ENCODE data around the gene GPX4.
A peak's percentile ranks its signal among the peaks of the same experiment; 100 is the strongest.

Gene GPX4

DNA sequence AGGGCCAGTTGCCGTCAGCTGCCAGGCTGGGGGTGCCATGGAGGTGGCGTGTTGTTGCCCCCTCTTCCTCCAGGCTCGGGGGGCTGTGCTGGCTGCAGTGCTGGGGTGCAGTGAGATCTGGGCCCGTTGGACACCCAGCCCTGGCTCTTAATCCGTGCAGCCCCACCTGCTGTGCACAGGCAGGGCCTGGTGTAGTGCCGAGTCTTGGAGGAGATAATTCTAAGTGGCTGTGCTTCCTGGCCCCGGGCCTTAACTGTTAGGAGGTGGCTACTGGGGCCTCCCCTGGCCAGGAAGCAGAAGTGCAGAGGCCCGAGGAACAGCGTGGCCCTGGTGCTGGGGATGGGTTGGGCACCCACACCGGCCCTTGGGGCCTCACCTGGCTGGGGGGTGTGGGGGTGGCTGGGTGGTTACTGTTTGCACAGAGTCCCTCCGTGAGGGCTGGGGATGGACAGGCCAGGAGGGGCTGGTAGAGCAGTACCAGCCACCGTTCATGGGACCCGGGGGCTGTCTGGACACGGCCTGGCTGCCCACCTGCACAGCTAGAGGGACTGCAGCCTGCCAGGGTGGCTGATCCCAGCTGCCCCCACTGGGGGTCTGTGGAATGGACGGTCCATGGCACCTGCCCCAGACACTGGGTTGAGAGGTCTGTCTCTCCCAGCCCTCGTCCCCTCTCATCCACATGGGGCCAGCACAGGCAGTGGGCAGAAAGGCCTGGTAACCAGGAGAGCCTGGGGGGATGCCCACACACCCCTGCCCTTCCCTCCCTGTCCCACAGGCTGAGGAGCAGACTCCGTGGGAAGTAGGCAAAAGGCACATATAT is 3.3 kb downstream of the GPX4 start:
- TF ChIP-seq, protein P1, sequence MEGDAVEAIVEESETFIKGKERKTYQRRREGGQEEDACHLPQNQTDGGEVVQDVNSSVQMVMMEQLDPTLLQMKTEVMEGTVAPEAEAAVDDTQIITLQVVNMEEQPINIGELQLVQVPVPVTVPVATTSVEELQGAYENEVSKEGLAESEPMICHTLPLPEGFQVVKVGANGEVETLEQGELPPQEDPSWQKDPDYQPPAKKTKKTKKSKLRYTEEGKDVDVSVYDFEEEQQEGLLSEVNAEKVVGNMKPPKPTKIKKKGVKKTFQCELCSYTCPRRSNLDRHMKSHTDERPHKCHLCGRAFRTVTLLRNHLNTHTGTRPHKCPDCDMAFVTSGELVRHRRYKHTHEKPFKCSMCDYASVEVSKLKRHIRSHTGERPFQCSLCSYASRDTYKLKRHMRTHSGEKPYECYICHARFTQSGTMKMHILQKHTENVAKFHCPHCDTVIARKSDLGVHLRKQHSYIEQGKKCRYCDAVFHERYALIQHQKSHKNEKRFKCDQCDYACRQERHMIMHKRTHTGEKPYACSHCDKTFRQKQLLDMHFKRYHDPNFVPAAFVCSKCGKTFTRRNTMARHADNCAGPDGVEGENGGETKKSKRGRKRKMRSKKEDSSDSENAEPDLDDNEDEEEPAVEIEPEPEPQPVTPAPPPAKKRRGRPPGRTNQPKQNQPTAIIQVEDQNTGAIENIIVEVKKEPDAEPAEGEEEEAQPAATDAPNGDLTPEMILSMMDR (IDR thresholded peaks at IDR 0.05): no peak
- DNase-seq (ENCODE audit: low spot score): no peak
- Histone ChIP-seq H3K27ac (peak overlapping the region in 1 of 2 donors; percentile 7), H3K4me3 (no peak overlapping the region)

DNA sequence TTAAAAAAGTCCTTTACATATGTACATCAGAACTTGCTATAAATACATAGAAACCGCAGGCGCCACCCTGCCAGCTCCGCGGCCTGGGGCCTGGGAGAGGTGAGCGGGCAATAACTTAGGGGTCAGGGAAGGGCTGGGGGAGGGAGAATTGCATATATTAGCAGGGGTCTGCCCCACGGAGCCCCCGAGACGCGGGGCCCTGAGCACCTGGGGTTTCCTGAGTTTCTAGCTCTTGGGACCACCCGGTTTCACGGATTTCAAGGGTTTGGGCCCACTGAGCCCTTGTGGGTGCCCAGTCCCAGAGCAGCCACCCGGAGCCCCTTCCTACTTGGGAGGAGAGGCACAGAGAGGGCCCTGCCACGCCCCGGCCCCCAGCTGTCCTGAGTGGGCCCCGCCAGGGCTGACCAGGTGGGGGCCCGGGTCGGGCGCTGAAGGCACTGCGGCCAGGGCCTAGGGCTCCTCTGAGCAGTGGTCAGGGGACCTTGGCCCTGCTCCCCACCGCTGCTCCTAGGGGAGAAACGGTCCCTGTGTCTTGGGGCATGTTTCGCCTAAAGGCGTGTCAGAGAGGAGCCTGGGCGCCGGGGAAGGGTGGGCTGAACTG is 4.0 kb downstream of the GPX4 start:
- TF ChIP-seq, protein P1 (IDR thresholded peaks at IDR 0.05): no peak
- Histone ChIP-seq H3K4me3 (no peak overlapping the region), H3K27ac (no peak overlapping the region)
- DNase-seq (ENCODE audit: low spot score): no peak

DNA sequence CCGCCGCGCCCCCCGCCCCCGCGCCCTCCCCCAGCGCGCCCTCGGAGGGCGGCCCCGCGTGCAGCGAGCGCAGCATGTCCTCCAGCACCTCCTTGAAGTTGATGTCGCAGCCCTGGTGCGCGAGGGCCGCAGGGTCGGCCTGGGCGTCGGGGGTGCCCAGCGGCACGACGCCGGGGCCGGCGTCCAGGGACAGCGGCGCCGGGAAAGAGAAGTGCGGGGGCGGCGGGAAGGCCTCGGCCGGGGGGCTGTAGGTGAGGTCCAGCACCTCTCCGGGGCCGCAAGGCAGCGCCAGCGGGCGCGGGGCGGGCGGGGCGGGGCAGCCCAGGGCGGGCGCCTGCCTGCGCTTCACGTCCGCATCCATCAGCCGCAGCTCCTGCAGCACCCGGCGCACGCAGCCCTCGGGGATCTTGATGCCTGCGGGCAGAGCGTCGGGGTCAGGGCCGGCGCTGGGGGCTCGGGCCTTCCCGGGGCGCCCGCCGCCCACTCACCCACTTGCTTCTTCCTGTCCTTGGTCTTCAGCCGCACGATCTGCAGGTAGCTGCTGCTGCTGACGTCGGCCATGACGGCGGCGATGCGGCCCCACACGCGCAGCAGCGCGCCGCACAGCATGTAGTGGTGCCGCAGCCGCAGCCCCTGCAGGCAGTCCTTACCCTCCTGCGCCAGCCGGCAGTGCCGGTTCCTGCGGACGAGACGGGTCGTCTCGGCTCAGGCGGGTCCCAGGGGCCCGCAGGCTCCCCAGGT is 4.7 kb downstream of the GPX4 start:
- no peak overlapping the region for H3K27ac ChIP-seq
- TF ChIP-seq, protein P1 (IDR thresholded peaks at IDR 0.05): no peak

DNA sequence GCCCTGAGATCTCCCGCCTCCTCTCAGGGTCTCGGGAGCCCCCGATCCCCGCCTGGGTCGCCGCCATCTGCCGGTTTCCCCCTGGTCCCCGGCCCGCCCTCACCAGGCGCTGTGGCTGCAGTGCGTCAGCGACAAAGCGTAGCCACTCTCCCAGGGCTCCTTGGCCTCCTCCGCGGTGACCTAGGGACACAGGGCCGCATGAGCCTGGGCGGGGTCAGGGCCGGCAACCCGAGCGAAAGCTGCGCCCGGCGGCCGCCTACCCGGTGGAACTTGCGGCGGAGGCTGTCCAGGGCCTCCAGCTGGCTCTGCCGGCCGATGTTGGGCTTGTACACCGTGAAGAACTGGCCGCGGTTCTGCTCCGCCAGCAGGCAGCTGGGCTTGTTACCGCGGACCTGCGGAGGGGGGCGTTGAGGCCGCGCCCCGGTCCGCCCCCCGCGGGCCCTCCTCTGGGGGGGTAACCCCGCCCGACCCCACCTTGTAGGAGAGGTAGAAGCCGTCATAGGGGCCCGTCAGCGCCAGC is 5.3 kb downstream of the GPX4 start:
- Histone ChIP-seq H3K4me3 (no peak overlapping the region), H3K27ac (peak overlapping the region in 1 of 2 donors; percentile 23)
- TF ChIP-seq, protein P1 (IDR thresholded peaks at IDR 0.05): no peak
- no peak for DNase-seq (ENCODE audit: low spot score)

More for the DNA sequence above, 4.7 kb downstream of the GPX4 start:
- DNase-seq (ENCODE audit: low spot score): no peak
- H3K4me3 ChIP-seq: no peak overlapping the region

DNA sequence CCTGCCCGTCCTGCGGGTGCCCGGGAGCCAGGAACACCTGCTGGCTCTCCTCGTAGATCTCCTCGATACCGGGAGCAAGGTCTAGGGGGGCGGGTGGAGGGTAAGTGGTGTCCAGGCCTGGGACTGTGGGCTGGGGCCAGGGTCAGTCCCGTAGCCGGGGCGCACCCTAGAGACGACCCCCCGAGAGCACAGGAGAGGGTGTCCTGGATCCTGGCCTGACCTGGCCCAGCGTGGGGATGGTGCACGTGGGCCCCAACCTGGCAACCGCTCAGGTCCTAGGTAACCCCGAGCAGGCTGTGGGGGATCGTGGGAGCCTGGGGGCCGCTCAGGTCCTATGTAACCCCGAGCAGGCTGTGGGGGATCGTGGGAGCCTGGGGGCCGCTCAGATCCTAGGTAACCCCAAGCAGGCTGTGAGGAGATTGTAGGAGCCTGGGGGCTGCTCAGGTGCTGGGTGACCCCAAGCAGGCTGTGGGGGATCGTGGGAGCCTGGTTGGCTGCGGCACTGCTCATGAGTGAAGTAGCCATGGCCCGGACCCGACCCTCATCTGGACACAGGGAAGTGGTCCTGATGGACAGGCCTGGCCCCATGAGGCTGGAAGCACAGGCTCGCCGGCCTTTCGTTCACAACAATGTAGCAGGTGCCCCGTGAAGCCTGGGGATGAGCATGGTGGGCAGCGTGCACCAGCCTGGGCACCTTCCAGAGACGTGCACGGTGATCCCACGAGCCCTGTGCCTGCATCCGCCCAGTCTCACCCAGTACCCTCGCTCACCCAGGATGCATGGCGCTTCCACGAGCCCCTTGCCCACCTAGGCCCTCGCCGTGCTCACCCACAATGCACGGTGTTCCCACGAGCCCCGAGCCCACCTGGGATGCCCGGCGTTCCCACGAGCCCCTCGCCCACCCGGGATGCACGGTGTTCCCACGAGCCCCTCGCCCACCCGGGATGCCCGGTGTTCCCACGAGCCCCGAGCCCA is 6.2 kb downstream of the GPX4 start:
- TF ChIP-seq, protein P1 (IDR thresholded peaks at IDR 0.05): no peak
- DNase-seq (ENCODE audit: low spot score): no peak
- Histone ChIP-seq H3K4me3 (no peak overlapping the region), H3K27ac (peak overlapping the region in 1 of 2 donors; percentile 23)
